HG03565 (cell line): Measurements from ENCODE around the gene PPP1R1A.
A peak's percentile ranks its signal among the peaks of the same experiment; 100 is the strongest.

Experiments used
- ATAC-seq: cut with Tn5 transposase; IDR thresholded peaks from one replicate; pipeline ENCODE4 v1.9.1; 2021; ENCODE audit warnings: mild to moderate bottlenecking, moderate library complexity; ENCODE audit not compliant: unreplicated experiment

The PPP1R1A gene

GRCh38 chr12:54572881-54573280 is 15.6 kb downstream of the PPP1R1A start:
- no peak for ATAC-seq

GRCh38 chr12:54571193-54572188 is 17.0 kb downstream of the PPP1R1A start:
- ATAC-seq, result no peak

GRCh38 chr12:54569995-54570528 is 18.4 kb downstream of the PPP1R1A start:
- no peak for ATAC-seq

GRCh38 chr12:54569072-54569471 is 19.4 kb downstream of the PPP1R1A start:
- ATAC-seq, result no peak

GRCh38 chr12:54566792-54567191 is 21.7 kb downstream of the PPP1R1A start:
- no peak for ATAC-seq

- no peak for ATAC-seq
Measured at GRCh38 chr12:54565986-54566544, 22.4 kb downstream of the PPP1R1A start.

GRCh38 chr12:54565310-54565985 is 23.0 kb downstream of the PPP1R1A start:
- ATAC-seq, result no peak

GRCh38 chr12:54564768-54565167 is 23.7 kb downstream of the PPP1R1A start:
- no peak for ATAC-seq

GRCh38 chr12:54563787-54564186 is 24.7 kb downstream of the PPP1R1A start:
- no peak for ATAC-seq

GRCh38 chr12:54562750-54563356 is 25.6 kb downstream of the PPP1R1A start:
- ATAC-seq, result no peak

- no peak for ATAC-seq
Measured at GRCh38 chr12:54561164-54561563, 27.3 kb downstream of the PPP1R1A start.

- peak; percentile 98 for ATAC-seq
Measured at GRCh38 chr12:54560374-54560858, 28.0 kb downstream of the PPP1R1A start.

GRCh38 chr12:54558759-54559158 is 29.7 kb downstream of the PPP1R1A start:
- no peak for ATAC-seq

- ATAC-seq, result no peak
Measured at GRCh38 chr12:54558311-54558710, 30.1 kb downstream of the PPP1R1A start.

- no peak for ATAC-seq
Measured at GRCh38 chr12:54555670-54556257, 32.7 kb downstream of the PPP1R1A start.

GRCh38 chr12:54549774-54550451 is 38.5 kb downstream of the PPP1R1A start:
- ATAC-seq, result no peak

GRCh38 chr12:54546511-54546910 is 41.9 kb downstream of the PPP1R1A start:
- ATAC-seq, result no peak

GRCh38 chr12:54544743-54545142 is 43.7 kb downstream of the PPP1R1A start:
- no peak for ATAC-seq

GRCh38 chr12:54543526-54543925 is 44.9 kb downstream of the PPP1R1A start:
- ATAC-seq, result no peak

- no peak for ATAC-seq
Measured at GRCh38 chr12:54541751-54542290, 46.6 kb downstream of the PPP1R1A start.
